CD4-positive, alpha-beta T cell treated with Interleukin-21 for 1 hour (primary cell): ENCODE data around the gene GRIN1.
A peak's percentile ranks its signal among the peaks of the same experiment; 100 is the strongest.

ENCODE experiments used
- DNase-seq: peaks from one replicate; pipeline ENCODE4 v3.0.0-alpha.2; 2020

Gene GRIN1

GRCh38 chr9:137138722-137139467 is at the start of gene GRIN1:
Gene GRIN1, plus strand, starts transcription at chr9:137139154. Its CDS starts 333 bp downstream, at chr9:137139487.
- peak; percentile 33 for DNase-seq

- DNase-seq = no peak
Measured at GRCh38 chr9:137089232-137089947, 49.6 kb upstream of the GRIN1 start.

GRCh38 chr9:137095664-137096517 is 43.1 kb upstream of the GRIN1 start:
- DNase-seq = peak; percentile 87

GRCh38 chr9:137096785-137097546 is 42.0 kb upstream of the GRIN1 start:
- DNase-seq = no peak

GRCh38 chr9:137097761-137098462 is 41.0 kb upstream of the GRIN1 start:
- no peak for DNase-seq

- no peak for DNase-seq
Measured at GRCh38 chr9:137099231-137099630, 39.7 kb upstream of the GRIN1 start.

GRCh38 chr9:137103206-137103999 is 35.6 kb upstream of the GRIN1 start:
- no peak for DNase-seq

- no peak for DNase-seq
Measured at GRCh38 chr9:137105814-137106661, 32.9 kb upstream of the GRIN1 start.

GRCh38 chr9:137106662-137107250 is 32.2 kb upstream of the GRIN1 start:
- no peak for DNase-seq

- no peak for DNase-seq
Measured at GRCh38 chr9:137107312-137107921, 31.5 kb upstream of the GRIN1 start.

GRCh38 chr9:137107982-137108381 is 31.0 kb upstream of the GRIN1 start:
- no peak for DNase-seq

- no peak for DNase-seq
Measured at GRCh38 chr9:137108608-137109249, 30.2 kb upstream of the GRIN1 start.

GRCh38 chr9:137109250-137110146 is 29.5 kb upstream of the GRIN1 start:
- no peak for DNase-seq

GRCh38 chr9:137110147-137110910 is 28.6 kb upstream of the GRIN1 start:
- DNase-seq = no peak

GRCh38 chr9:137110911-137111787 is 27.8 kb upstream of the GRIN1 start:
- no peak for DNase-seq
